ENCODE results near the gene GALNTL6. TPM values are rescaled to one million over a fixed set of nuclear protein-coding genes. Genes with fewer than 3 reads are reported as not detected.

GALNTL6 gene
- total and polyA plus RNA-seq, 8 donors: 0.15 to 0.87 (median 0.58) TPM; not detected in 3

DNA sequence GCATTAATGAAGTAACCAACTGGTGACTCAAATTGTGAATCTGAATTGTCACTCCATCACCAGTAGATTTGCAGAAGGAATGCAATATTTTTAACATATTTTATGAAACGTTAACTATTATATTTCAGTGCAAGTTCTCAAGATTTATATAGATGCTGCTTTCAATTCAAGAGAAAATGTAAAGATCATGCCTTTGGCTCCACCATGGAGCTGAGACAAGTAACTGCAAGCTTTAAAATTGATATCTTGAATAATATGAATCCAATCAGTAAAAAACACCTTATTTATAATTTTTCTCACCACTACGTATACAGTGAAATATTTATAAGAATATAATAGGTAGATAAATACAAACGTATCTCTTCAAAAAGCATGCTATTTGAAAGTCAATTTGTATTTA, 27.8 kb upstream of the GALNTL6 start:
- peaks cover 0 to 17% (median 12%) of the 10 kb centered on the region in 4 donors for H3K9me3 ChIP-seq
- no peaks in the 10 kb centered on the region for H3K4me1 ChIP-seq
- H3K4me3 ChIP-seq: no peak overlapping the region
- TF ChIP-seq POLR2A (IDR thresholded peaks at IDR 0.05): no peak
- TF ChIP-seq EP300 (IDR thresholded peaks at IDR 0.05): no peak
- TF ChIP-seq, protein P1, sequence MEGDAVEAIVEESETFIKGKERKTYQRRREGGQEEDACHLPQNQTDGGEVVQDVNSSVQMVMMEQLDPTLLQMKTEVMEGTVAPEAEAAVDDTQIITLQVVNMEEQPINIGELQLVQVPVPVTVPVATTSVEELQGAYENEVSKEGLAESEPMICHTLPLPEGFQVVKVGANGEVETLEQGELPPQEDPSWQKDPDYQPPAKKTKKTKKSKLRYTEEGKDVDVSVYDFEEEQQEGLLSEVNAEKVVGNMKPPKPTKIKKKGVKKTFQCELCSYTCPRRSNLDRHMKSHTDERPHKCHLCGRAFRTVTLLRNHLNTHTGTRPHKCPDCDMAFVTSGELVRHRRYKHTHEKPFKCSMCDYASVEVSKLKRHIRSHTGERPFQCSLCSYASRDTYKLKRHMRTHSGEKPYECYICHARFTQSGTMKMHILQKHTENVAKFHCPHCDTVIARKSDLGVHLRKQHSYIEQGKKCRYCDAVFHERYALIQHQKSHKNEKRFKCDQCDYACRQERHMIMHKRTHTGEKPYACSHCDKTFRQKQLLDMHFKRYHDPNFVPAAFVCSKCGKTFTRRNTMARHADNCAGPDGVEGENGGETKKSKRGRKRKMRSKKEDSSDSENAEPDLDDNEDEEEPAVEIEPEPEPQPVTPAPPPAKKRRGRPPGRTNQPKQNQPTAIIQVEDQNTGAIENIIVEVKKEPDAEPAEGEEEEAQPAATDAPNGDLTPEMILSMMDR (IDR thresholded peaks at IDR 0.05): no peak
- no peak for TF ChIP-seq POLR2AphosphoS5 (IDR thresholded peaks at IDR 0.05)
- no peaks in the 10 kb centered on the region for H3K36me3 ChIP-seq
- WGBS, 5 donors: 68 to 81% (median 76%) methylated on average over 3 of the region's 3 CpGs
- intact Hi-C loops (cut with DNase I; ENCODE audit: low total_unique reads): no loop called here
- DNase-seq: no peak
- H3K27ac ChIP-seq: no peak overlapping the region
- H3K27me3 ChIP-seq: no peaks in the 10 kb centered on the region

DNA sequence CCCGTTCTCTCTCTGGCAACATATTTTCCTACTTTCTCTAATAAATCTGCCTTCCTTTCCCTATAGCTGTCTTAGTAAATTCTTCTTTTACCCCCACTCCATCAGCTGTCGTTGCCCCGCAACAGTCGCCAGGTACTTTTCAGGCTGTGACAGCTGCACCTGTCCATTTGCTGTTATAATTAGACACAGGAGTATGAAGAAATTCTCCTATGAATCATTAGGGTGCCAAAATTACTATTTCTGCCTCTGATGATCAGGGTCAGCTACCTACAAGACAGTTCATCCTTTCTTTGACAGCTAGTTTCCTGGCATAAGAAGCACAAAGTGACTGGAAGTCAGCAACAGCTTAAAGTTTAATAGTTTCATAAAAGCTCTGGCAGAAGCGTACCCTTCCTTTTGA, 19.5 kb upstream of the GALNTL6 start:
- Histone ChIP-seq H3K9me3 (no peaks in the 10 kb centered on the region), H3K4me1 (no peaks in the 10 kb centered on the region), H3K27ac (no peak overlapping the region), H3K36me3 (no peaks in the 10 kb centered on the region), H3K27me3 (no peaks in the 10 kb centered on the region), H3K4me3 (no peak overlapping the region)
- DNase-seq: peak in 1 of 2 donors; percentile 5
- 80 to 87% (median 83%) methylated on average over 5 of the region's 5 CpGs for WGBS, 5 donors
- no peak for TF ChIP-seq POLR2A (IDR thresholded peaks at IDR 0.05)
- TF ChIP-seq, protein P1 (IDR thresholded peaks at IDR 0.05): no peak
- TF ChIP-seq EP300 (IDR thresholded peaks at IDR 0.05): no peak
- no peak for TF ChIP-seq POLR2AphosphoS5 (IDR thresholded peaks at IDR 0.05)
- intact Hi-C loops (cut with DNase I; ENCODE audit: low total_unique reads): no loop called here

DNA sequence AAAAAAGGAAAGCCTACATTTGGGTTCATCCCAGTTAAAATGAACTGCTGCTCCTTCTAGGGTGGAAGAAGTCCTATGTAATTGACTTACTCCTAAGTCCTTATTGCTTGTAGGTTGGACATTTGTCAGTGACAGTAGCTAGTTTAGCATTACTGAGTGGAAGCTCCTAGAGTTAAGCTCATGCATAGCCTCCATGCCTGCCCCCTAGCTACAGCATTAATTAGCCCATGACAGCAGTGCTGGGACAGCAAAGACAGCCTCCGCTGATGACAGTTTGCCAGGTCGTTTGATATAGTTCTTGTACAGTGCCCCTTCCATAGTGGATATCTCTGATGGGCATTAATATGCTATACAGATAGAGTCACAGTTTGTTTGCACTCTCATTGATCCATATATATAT, 18.7 kb upstream of the GALNTL6 start:
- H3K27ac ChIP-seq: no peak overlapping the region
- H3K4me3 ChIP-seq: no peak overlapping the region
- no peaks in the 10 kb centered on the region for H3K36me3 ChIP-seq
- no peaks in the 10 kb centered on the region for H3K9me3 ChIP-seq
- intact Hi-C loops (cut with DNase I; ENCODE audit: low total_unique reads): no loop called here
- H3K27me3 ChIP-seq: no peaks in the 10 kb centered on the region
- no peaks in the 10 kb centered on the region for H3K4me1 ChIP-seq
- DNase-seq: no peak
- 76 to 92% (median 83%) methylated on average over 2 of the region's 2 CpGs for WGBS, 5 donors
- no peak for TF ChIP-seq POLR2AphosphoS5 (IDR thresholded peaks at IDR 0.05)
- no peak for TF ChIP-seq EP300 (IDR thresholded peaks at IDR 0.05)
- TF ChIP-seq, protein P1 (IDR thresholded peaks at IDR 0.05): no peak
- no peak for TF ChIP-seq POLR2A (IDR thresholded peaks at IDR 0.05)

DNA sequence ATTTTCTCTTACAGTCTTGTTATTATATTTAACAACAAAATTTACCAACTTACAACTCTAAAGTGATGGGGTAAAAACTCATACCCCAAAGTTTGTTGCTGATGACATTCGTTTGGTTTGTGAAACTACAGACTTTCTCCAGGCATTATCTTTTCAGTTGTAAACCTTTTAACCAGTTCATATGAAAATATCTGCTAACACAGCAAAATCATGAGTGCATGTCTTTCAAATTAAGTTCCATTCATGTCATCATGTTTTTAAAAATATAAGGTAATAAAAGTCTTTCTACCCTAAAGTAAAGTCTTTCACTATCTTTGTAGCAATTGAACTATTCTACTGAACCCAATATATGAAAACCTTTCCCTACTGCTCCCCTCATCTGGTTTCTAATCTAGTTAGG, 3.4 kb upstream of the GALNTL6 start:
- intact Hi-C loops (cut with DNase I; ENCODE audit: low total_unique reads): no loop called here
- Histone ChIP-seq H3K9me3 (no peaks in the 10 kb centered on the region), H3K36me3 (no peaks in the 10 kb centered on the region), H3K4me3 (no peak overlapping the region), H3K27me3 (peaks cover 0 to 40% (median 36%) of the 10 kb centered on the region in 3 donors), H3K4me1 (peaks cover 16 to 22% (median 17%) of the 10 kb centered on the region in 4 donors), H3K27ac (no peak overlapping the region)
- 60 to 74% (median 70%) methylated on average over 1 of the region's 1 CpG for WGBS, 5 donors
- no peak for DNase-seq
- TF ChIP-seq EP300 (IDR thresholded peaks at IDR 0.05) (no peak), POLR2AphosphoS5 (IDR thresholded peaks at IDR 0.05) (no peak), POLR2A (IDR thresholded peaks at IDR 0.05) (no peak)
- TF ChIP-seq, protein P1 (IDR thresholded peaks at IDR 0.05): no peak

Data from stomach (tissue), 9 donors.